Lung microvascular endothelial cell (primary cell): ENCODE measurements around the gene IGF1R. TPM values are rescaled to one million over a fixed set of nuclear protein-coding genes. Genes with fewer than 3 reads are reported as not detected.

Source experiments
- DNase-seq, 2 donors: peaks; one replicate each; pipeline versions ENCODE4 v3.0.0 to v3.0.0-alpha.2; 2010; ENCODE audit warnings: low read depth in 2 of 2
- total RNA-seq: library from RNA; depleted of rRNA; stranded (reverse); fragments of >200 nt; gene quantifications from 2 replicates; pipeline ENCODE4 v1.2.1, GENCODE V29; 2014

IGF1R gene
- total RNA-seq, 1 donor from 2014 or later = 20.4 TPM

- no peak for DNase-seq
These were observed 54.9 kb downstream of the IGF1R start for GRCh38 chr15:98703126-98703685.

GRCh38 chr15:98705070-98705469 lies 56.7 kb downstream of the IGF1R start:
- DNase-seq = no peak

- DNase-seq = no peak
These were observed 58.0 kb downstream of the IGF1R start for GRCh38 chr15:98706387-98706786.

- DNase-seq = no peak
These were observed 58.6 kb downstream of the IGF1R start for GRCh38 chr15:98706986-98707385.

GRCh38 chr15:98708037-98708590 lies 59.8 kb downstream of the IGF1R start:
- DNase-seq = no peak

GRCh38 chr15:98711810-98712209 lies 63.5 kb downstream of the IGF1R start:
- no peak for DNase-seq

GRCh38 chr15:98712845-98713584 lies 64.7 kb downstream of the IGF1R start:
- no peak for DNase-seq

GRCh38 chr15:98713585-98714001 lies 65.3 kb downstream of the IGF1R start:
- DNase-seq = peak; percentile 36 to 40

GRCh38 chr15:98714922-98715321 lies 66.6 kb downstream of the IGF1R start:
- no peak for DNase-seq

- no peak for DNase-seq
These were observed 67.1 kb downstream of the IGF1R start for GRCh38 chr15:98715401-98715800.

- no peak for DNase-seq
These were observed 67.6 kb downstream of the IGF1R start for GRCh38 chr15:98715890-98716443.

GRCh38 chr15:98717371-98717770 lies 69.0 kb downstream of the IGF1R start:
- DNase-seq = no peak

GRCh38 chr15:98717942-98718341 lies 69.6 kb downstream of the IGF1R start:
- DNase-seq = peak in 1 of 2 donors; percentile 47

- peak in 1 of 2 donors; percentile 8 for DNase-seq
These were observed 70.2 kb downstream of the IGF1R start for GRCh38 chr15:98718426-98719136.

- no peak for DNase-seq
These were observed 70.9 kb downstream of the IGF1R start for GRCh38 chr15:98719137-98719740.

GRCh38 chr15:98720031-98720430 lies 71.7 kb downstream of the IGF1R start:
- no peak for DNase-seq

- no peak for DNase-seq
These were observed 72.5 kb downstream of the IGF1R start for GRCh38 chr15:98720577-98721565.

- no peak for DNase-seq
These were observed 73.9 kb downstream of the IGF1R start for GRCh38 chr15:98722209-98722608.

- DNase-seq = no peak
These were observed 74.3 kb downstream of the IGF1R start for GRCh38 chr15:98722645-98723044.

- DNase-seq = no peak
These were observed 74.9 kb downstream of the IGF1R start for GRCh38 chr15:98723195-98723594.
